Trophoblast cell (in vitro differentiated cells and primary cell): ENCODE results near the gene SREBF2.

ENCODE experiments used
- DNase-seq, 2 donors: peaks; one replicate each; pipeline ENCODE4 v3.0.0-alpha.2; 2016
- H2AFZ ChIP-seq: 2 replicates; pipeline ENCODE4 v1.6.1; 2013; ENCODE audit warnings: low read length, moderate library complexity, mild to moderate bottlenecking; ENCODE audit not compliant: insufficient read depth, poor library complexity
- H2AK5ac ChIP-seq: 2 replicates; pipeline ENCODE4 v1.6.1; 2013; ENCODE audit warnings: mild to moderate bottlenecking, low read length
- H2BK120ac ChIP-seq: 2 replicates; pipeline ENCODE4 v1.6.1; 2013; ENCODE audit warnings: low read length, mild to moderate bottlenecking, moderate library complexity; ENCODE audit not compliant: insufficient read depth, poor library complexity
- H2BK12ac ChIP-seq: 2 replicates; pipeline ENCODE4 v1.6.1; 2013; ENCODE audit warnings: mild to moderate bottlenecking, low read length, moderate library complexity
- H2BK5ac ChIP-seq: 2 replicates; pipeline ENCODE4 v1.6.1; 2013; ENCODE audit warnings: low read length, low read depth, moderate library complexity, mild to moderate bottlenecking; ENCODE audit not compliant: poor library complexity
- H3K14ac ChIP-seq: 2 replicates; pipeline ENCODE4 v1.6.1; 2013; ENCODE audit warnings: mild to moderate bottlenecking, low read length
- H3K18ac ChIP-seq: 2 replicates; pipeline ENCODE4 v1.6.1; 2013; ENCODE audit warnings: mild to moderate bottlenecking, low read length
- H3K23ac ChIP-seq: 2 replicates; pipeline ENCODE4 v1.6.1; 2013; ENCODE audit warnings: low read length
- H3K27ac ChIP-seq: 2 replicates; pipeline ENCODE4 v1.5.1; 2013; ENCODE audit warnings: low read depth, mild to moderate bottlenecking, inconsistent platforms, low read length, moderate library complexity
- H3K27me3 ChIP-seq: 2 replicates; pipeline ENCODE4 v1.6.1; 2013; ENCODE audit warnings: inconsistent platforms, mild to moderate bottlenecking, low read length, moderate library complexity; ENCODE audit not compliant: insufficient read depth
- H3K36me3 ChIP-seq, 2 experiments: 1 replicate in 1 of 2; 2 replicates in 1 of 2; pipeline ENCODE4 v1.6.1; 2013; ENCODE audit warnings: low read length in 2 of 2, mild to moderate bottlenecking in 2 of 2, moderate library complexity in 1 of 2; ENCODE audit not compliant: insufficient read depth in 2 of 2, control insufficient read depth in 1 of 2
- H3K4ac ChIP-seq: 2 replicates; pipeline ENCODE4 v1.6.1; 2013; ENCODE audit warnings: low read depth, mild to moderate bottlenecking, low read length, moderate library complexity
- H3K4me1 ChIP-seq, 2 experiments: 1 replicate in 1 of 2; 2 replicates in 1 of 2; pipeline ENCODE4 v1.6.1; 2013; ENCODE audit warnings: low read length in 2 of 2, mild to moderate bottlenecking in 2 of 2, moderate library complexity in 1 of 2; ENCODE audit not compliant: insufficient read depth in 2 of 2, control insufficient read depth in 1 of 2
- H3K4me2 ChIP-seq: 2 replicates; pipeline ENCODE4 v1.6.1; 2013; ENCODE audit warnings: inconsistent platforms, mild to moderate bottlenecking, low read length, moderate library complexity
- H3K4me3 ChIP-seq: 2 replicates; pipeline ENCODE4 v1.5.1; 2013; ENCODE audit warnings: mild to moderate bottlenecking, low read depth, low read length, inconsistent platforms
- H3K79me1 ChIP-seq: one replicate; pipeline ENCODE4 v1.6.1; 2013; ENCODE audit warnings: low read length
- H3K79me2 ChIP-seq: 2 replicates; pipeline ENCODE4 v1.6.1; 2013; ENCODE audit warnings: low read length, mild to moderate bottlenecking; ENCODE audit not compliant: control insufficient read depth, insufficient read depth, poor library complexity
- H3K9ac ChIP-seq: 2 replicates; pipeline ENCODE4 v1.6.1; 2013; ENCODE audit warnings: mild to moderate bottlenecking, low read length
- H3K9me3 ChIP-seq: 2 replicates; pipeline ENCODE4 v1.6.1; 2013; ENCODE audit warnings: low read depth, mild to moderate bottlenecking, control low read depth, inconsistent platforms, low read length; ENCODE audit not compliant: insufficient read depth
- H4K12ac ChIP-seq: 2 replicates; pipeline ENCODE4 v1.6.1; 2013; ENCODE audit warnings: low read depth, mild to moderate bottlenecking, low read length, moderate library complexity
- H4K8ac ChIP-seq: 2 replicates; pipeline ENCODE4 v1.6.1; 2013; ENCODE audit warnings: low read depth, mild to moderate bottlenecking, low read length, moderate library complexity
- H4K91ac ChIP-seq: one replicate; pipeline ENCODE4 v1.6.1; 2013; ENCODE audit warnings: low read depth, mild to moderate bottlenecking, low read length, moderate library complexity
- WGBS: extraction: QIAGEN DNeasy Blood & Tissue Kit; methylation state at CpG from one replicate; pipeline ENCODE4 v1.1.7; 2013; ENCODE audit warnings: missing lambda C conversion rate; ENCODE audit not compliant: insufficient read length, insufficient coverage; ENCODE audit errors: extremely low coverage; 5-methylcytosine and 5-hydroxymethylcytosine counted together

SREBF2 gene

DNA sequence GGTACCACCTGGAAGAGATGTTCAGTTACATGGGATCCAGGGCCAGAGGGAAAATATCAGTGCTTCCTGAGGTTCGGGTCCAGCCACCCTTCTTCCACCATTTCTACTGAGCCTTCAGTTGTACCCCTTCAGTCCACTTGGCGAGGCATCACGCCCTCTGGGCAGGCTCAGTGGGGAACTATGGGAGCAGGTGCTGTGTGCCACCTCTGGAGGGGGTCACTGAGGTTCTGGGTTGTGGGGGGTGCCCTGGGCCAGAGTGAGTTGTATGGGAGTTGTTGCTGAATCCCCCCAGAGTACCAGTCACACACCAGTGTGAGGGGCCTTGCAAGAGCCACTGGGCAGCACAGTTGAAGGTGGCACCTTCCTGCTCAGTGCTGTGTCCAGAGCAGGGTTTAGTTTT, 2.7 kb upstream of the SREBF2 start:
- no peak for DNase-seq
- Histone ChIP-seq H4K91ac (peak overlapping the region; percentile 60), H2BK12ac (peak overlapping the region; percentile 54), H3K79me2 (peaks cover 19% of the 10 kb centered on the region), H3K4me1 (peaks cover 15 to 21% of the 10 kb centered on the region in 2 experiments), H3K36me3 (peaks cover 0 to 2% of the 10 kb centered on the region in 2 experiments), H4K8ac (no peak overlapping the region), H2AK5ac (no peak overlapping the region), H3K79me1 (peaks cover 22% of the 10 kb centered on the region), H2AFZ (no peak overlapping the region), H3K4me3 (no peak overlapping the region), H3K4ac (no peak overlapping the region), H3K9ac (no peak overlapping the region), H2BK120ac (no peak overlapping the region), H3K27ac (no peak overlapping the region), H2BK5ac (no peak overlapping the region), H3K4me2 (no peak overlapping the region), H3K23ac (no peak overlapping the region), H3K9me3 (no peaks in the 10 kb centered on the region), H3K18ac (no peak overlapping the region), H3K27me3 (no peaks in the 10 kb centered on the region), H4K12ac (no peak overlapping the region), H3K14ac (no peak overlapping the region)
- WGBS = no CpG with 5 or more reads among the region's 3 CpGs

GRCh38 chr22:41831383-41831782, 1.5 kb upstream of the SREBF2 start:
- Histone ChIP-seq H2AFZ (no peak overlapping the region), H3K27me3 (no peaks in the 10 kb centered on the region), H3K4me2 (no peak overlapping the region), H4K91ac (peak overlapping the region; percentile 45), H3K79me2 (peaks cover 21% of the 10 kb centered on the region), H3K79me1 (peaks cover 22% of the 10 kb centered on the region), H3K4me3 (no peak overlapping the region), H3K27ac (peak overlapping the region; percentile 12), H3K18ac (peak overlapping the region; percentile 39), H3K9ac (no peak overlapping the region), H3K4me1 (peaks cover 15 to 22% of the 10 kb centered on the region in 2 experiments), H2BK5ac (peak overlapping the region; percentile 32), H3K23ac (no peak overlapping the region), H3K9me3 (no peaks in the 10 kb centered on the region), H3K14ac (no peak overlapping the region), H2BK12ac (peak overlapping the region; percentile 85), H2BK120ac (peak overlapping the region; percentile 48), H3K4ac (no peak overlapping the region), H4K8ac (peak overlapping the region; percentile 50), H3K36me3 (peaks cover 3 to 8% of the 10 kb centered on the region in 2 experiments), H2AK5ac (no peak overlapping the region), H4K12ac (no peak overlapping the region)
- WGBS = no CpG with 5 or more reads among the region's 6 CpGs
- DNase-seq = peak; percentile 98 to 99

DNA sequence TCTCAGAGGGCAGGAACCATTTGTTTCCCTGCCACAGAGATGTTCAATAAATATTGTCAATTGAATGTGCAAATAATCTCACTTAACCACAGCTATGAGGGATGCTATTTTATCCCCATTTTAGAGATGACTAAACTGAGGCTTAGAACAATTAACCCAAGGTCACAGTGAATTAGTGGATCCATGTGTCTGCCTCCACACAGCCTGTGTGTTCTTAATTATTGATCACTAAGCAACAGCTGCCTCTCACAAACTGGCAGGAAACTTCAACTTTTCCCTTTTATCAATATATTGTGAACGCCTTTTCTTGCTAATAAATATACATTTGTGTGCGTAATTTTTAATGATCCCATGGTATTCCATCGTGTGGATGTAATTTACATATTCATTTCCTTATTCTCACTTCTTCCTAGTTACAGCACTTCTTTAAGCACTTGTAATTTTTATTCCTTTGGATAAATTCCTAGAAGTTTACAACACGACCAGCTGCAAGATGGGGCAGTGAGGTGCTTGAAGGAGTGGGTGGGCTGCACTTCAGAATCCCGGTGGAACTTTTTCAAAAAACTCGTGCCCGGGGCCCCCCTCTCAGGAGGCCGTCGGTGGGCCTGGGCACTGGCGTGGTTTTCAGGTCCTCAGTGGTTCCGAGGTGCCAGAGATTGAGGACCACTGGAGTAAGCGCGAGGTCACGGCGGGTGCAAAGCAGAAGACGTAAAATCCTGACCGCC, 915 bp upstream of the SREBF2 start:
- Histone ChIP-seq H3K27ac (peak overlapping the region; percentile 97), H3K79me2 (peaks cover 25% of the 10 kb centered on the region), H4K8ac (peak overlapping the region; percentile 97), H3K9ac (peak overlapping the region; percentile 25), H3K18ac (peak overlapping the region; percentile 99), H3K23ac (no peak overlapping the region), H3K9me3 (no peaks in the 10 kb centered on the region), H3K4me2 (peak overlapping the region; percentile 56), H2BK5ac (peak overlapping the region; percentile 100), H3K4ac (peak overlapping the region; percentile 60), H4K91ac (peak overlapping the region; percentile 100), H4K12ac (peak overlapping the region; percentile 86), H3K4me3 (peak overlapping the region; percentile 14), H3K36me3 (peaks cover 6 to 14% of the 10 kb centered on the region in 2 experiments), H2BK12ac (peak overlapping the region; percentile 67), H3K14ac (peak overlapping the region; percentile 99), H3K27me3 (no peaks in the 10 kb centered on the region), H2AFZ (peak overlapping the region; percentile 88), H3K79me1 (peaks cover 17% of the 10 kb centered on the region), H2AK5ac (peak overlapping the region; percentile 75), H2BK120ac (peak overlapping the region; percentile 100), H3K4me1 (peaks cover 15 to 20% of the 10 kb centered on the region in 2 experiments)
- WGBS = no CpG with 5 or more reads among the region's 17 CpGs
- peak in 1 of 2 donors; percentile 27 for DNase-seq

GRCh38 chr22:41833369-41834004, 582 bp downstream of the SREBF2 start:
- peak overlapping the region; percentile 98 for H2BK5ac ChIP-seq
- peak overlapping the region; percentile 86 for H4K12ac ChIP-seq
- peak overlapping the region; percentile 96 for H3K4me3 ChIP-seq
- no peaks in the 10 kb centered on the region for H3K9me3 ChIP-seq
- peak overlapping the region; percentile 84 for H2BK12ac ChIP-seq
- H2AK5ac ChIP-seq = peak overlapping the region; percentile 92
- peaks cover 17% of the 10 kb centered on the region for H3K79me1 ChIP-seq
- H2AFZ ChIP-seq = peak overlapping the region; percentile 77
- H2BK120ac ChIP-seq = peak overlapping the region; percentile 99
- H3K4me2 ChIP-seq = peak overlapping the region; percentile 79
- H3K14ac ChIP-seq = peak overlapping the region; percentile 99
- peak overlapping the region; percentile 99 for H4K91ac ChIP-seq
- peaks cover 13 to 15% of the 10 kb centered on the region in 2 experiments for H3K4me1 ChIP-seq
- peaks cover 25% of the 10 kb centered on the region for H3K79me2 ChIP-seq
- H3K4ac ChIP-seq = peak overlapping the region; percentile 100
- H3K18ac ChIP-seq = peak overlapping the region; percentile 98
- WGBS = no CpG with 5 or more reads among the region's 86 CpGs
- peak in 1 of 2 donors; percentile 40 for DNase-seq
- peaks cover 6 to 15% of the 10 kb centered on the region in 2 experiments for H3K36me3 ChIP-seq
- H3K23ac ChIP-seq = peak overlapping the region; percentile 86
- H3K27me3 ChIP-seq = no peaks in the 10 kb centered on the region
- peak overlapping the region; percentile 96 for H4K8ac ChIP-seq
- peak overlapping the region; percentile 96 for H3K27ac ChIP-seq
- peak overlapping the region; percentile 99 for H3K9ac ChIP-seq
